Measurements from ENCODE around the gene JHY.

Gene JHY

GRCh38 chr11:122976734-122977469 is 94.3 kb downstream of the JHY start:
- TF ChIP-seq NFIC (IDR thresholded peaks at IDR 0.05) (no peak), CEBPB (IDR thresholded peaks at IDR 0.05) (no peak), TCF12 (IDR thresholded peaks at IDR 0.05; ENCODE audit: low read depth) (no peak), EGR1 (IDR thresholded peaks at IDR 0.05) (no peak), TAF1 (IDR thresholded peaks at IDR 0.05; ENCODE audit: low read depth) (no peak), EP300 (IDR thresholded peaks at IDR 0.05; ENCODE audit: borderline replicate concordance) (no peak), TEAD4 (IDR thresholded peaks at IDR 0.05) (no peak), RAD21 (IDR thresholded peaks at IDR 0.05; ENCODE audit: low read depth) (no peak)

GRCh38 chr11:122977470-122978298 is 95.1 kb downstream of the JHY start:
- TF ChIP-seq FOXM1 (IDR thresholded peaks at IDR 0.05; ENCODE audit: borderline replicate concordance, low read depth), result no peak
- no peak for TF ChIP-seq EP300 (IDR thresholded peaks at IDR 0.05; ENCODE audit: borderline replicate concordance)
- no peak for TF ChIP-seq CEBPB (IDR thresholded peaks at IDR 0.05)
- no peak for TF ChIP-seq ZBTB7A (IDR thresholded peaks at IDR 0.05; ENCODE audit: low read depth)

- TF ChIP-seq EGR1 (IDR thresholded peaks at IDR 0.05) (no peak), RAD21 (IDR thresholded peaks at IDR 0.05; ENCODE audit: low read depth) (no peak), ZBTB7A (IDR thresholded peaks at IDR 0.05; ENCODE audit: low read depth) (no peak), EP300 (IDR thresholded peaks at IDR 0.05; ENCODE audit: borderline replicate concordance) (no peak), CREB1 (IDR thresholded peaks at IDR 0.05; ENCODE audit: low read depth) (no peak), USF1 (IDR thresholded peaks at IDR 0.05) (no peak), TCF12 (IDR thresholded peaks at IDR 0.05; ENCODE audit: low read depth) (no peak), CEBPB (IDR thresholded peaks at IDR 0.05) (no peak), REST (IDR thresholded peaks at IDR 0.05; ENCODE audit: low read depth) (no peak), NFIC (IDR thresholded peaks at IDR 0.05) (no peak), MAX (IDR thresholded peaks at IDR 0.05) (no peak), YY1 (IDR thresholded peaks at IDR 0.05; ENCODE audit: low read depth) (no peak), FOXM1 (IDR thresholded peaks at IDR 0.05; ENCODE audit: borderline replicate concordance, low read depth) (no peak), TEAD4 (IDR thresholded peaks at IDR 0.05) (no peak), TAF1 (IDR thresholded peaks at IDR 0.05; ENCODE audit: low read depth) (no peak)
These were observed 95.7 kb downstream of the JHY start for GRCh38 chr11:122978299-122978620.

- no peak for TF ChIP-seq REST (IDR thresholded peaks at IDR 0.05; ENCODE audit: low read depth)
- TF ChIP-seq FOXM1 (IDR thresholded peaks at IDR 0.05; ENCODE audit: borderline replicate concordance, low read depth), result no peak
- no peak for TF ChIP-seq NFIC (IDR thresholded peaks at IDR 0.05)
These were observed 96.7 kb downstream of the JHY start for GRCh38 chr11:122979103-122979814.

GRCh38 chr11:122979815-122980595 is 97.4 kb downstream of the JHY start:
- TF ChIP-seq TAF1 (IDR thresholded peaks at IDR 0.05; ENCODE audit: low read depth) (no peak), CREB1 (IDR thresholded peaks at IDR 0.05; ENCODE audit: low read depth) (no peak), EP300 (IDR thresholded peaks at IDR 0.05; ENCODE audit: borderline replicate concordance) (no peak), TCF12 (IDR thresholded peaks at IDR 0.05; ENCODE audit: low read depth) (no peak), USF1 (IDR thresholded peaks at IDR 0.05) (no peak), YY1 (IDR thresholded peaks at IDR 0.05; ENCODE audit: low read depth) (no peak), MAX (IDR thresholded peaks at IDR 0.05) (no peak)

All from Ishikawa (cell line).